Right atrium auricular region (tissue), 2 donors: ENCODE data around the gene NRN1L. TPM values are rescaled to one million over a fixed set of nuclear protein-coding genes. Genes with fewer than 3 reads are reported as not detected.
"Not testable (repeated sequence)": the region's sequence is repeated elsewhere in the genome, so short reads cannot be mapped to it uniquely, and the experiment has no call there.

Source experiments
- DNase-seq: peaks from one replicate; pipeline ENCODE4 v3.0.0-alpha.2; 2019; ENCODE audit warnings: low spot score
- H3K27ac ChIP-seq, 2 donors: fragments of 200-600 bp; sonication (generic); 1 replicate in 1 of 2; 2 replicates in 1 of 2; pipeline ENCODE4 v1.5.1; 2016 to 2019
- H3K27me3 ChIP-seq, 2 donors: fragments of 200-600 bp; sonication (generic); one replicate each; pipeline versions ENCODE4 v1.5.1 to v1.6.0; 2017 to 2019
- H3K36me3 ChIP-seq: fragments of 200-600 bp; sonication (generic); one replicate; pipeline ENCODE4 v1.5.1; 2016
- H3K4me1 ChIP-seq, 2 donors: fragments of 200-600 bp; sonication (generic); one replicate each; pipeline versions ENCODE4 v1.5.1 to v1.6.0; 2017 to 2019
- H3K4me3 ChIP-seq, 2 donors: fragments of 200-600 bp; sonication (generic); 1 replicate in 1 of 2; 2 replicates in 1 of 2; pipeline ENCODE4 v1.5.1; 2017 to 2019; ENCODE audit warnings: mild to moderate bottlenecking in 1 of 2, moderate library complexity in 1 of 2
- H3K9me3 ChIP-seq, 2 donors: fragments of 200-600 bp; sonication (generic); one replicate each; pipeline ENCODE4 v1.5.1; 2019
- total RNA-seq, 2 donors: library from RNA; depleted of rRNA; stranded (reverse); fragments of >200 nt; gene quantifications; one replicate each; pipeline ENCODE4 v1.1.0, GENCODE V29; 2016
- TF ChIP-seq, protein P1 (sequence below), 2 donors: fragments of 200-600 bp; sonication (generic); IDR thresholded peaks; one replicate each; pipeline ENCODE4 v1.5.1; 2019; ENCODE audit warnings: antibody characterized with exemption in 2 of 2

Gene NRN1L
- not detected for total RNA-seq

DNA sequence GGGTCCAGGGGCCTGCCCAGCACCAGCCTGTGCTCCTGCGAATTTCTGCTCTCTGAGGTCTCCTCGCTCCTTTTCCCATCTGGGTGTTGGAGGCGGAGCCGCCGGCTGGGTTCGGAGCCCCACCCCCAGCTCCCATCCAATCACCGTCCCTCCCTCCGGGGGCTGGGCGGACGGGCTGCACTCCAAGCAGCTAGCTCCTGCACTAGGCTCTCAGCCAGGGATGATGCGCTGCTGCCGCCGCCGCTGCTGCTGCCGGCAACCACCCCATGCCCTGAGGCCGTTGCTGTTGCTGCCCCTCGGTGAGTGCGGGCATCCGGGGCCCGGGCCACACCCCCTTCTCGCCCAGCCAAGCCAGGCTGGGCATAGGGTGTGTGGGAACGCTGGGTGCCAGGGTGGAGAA lies at the start of gene NRN1L:
Gene NRN1L (plus strand): TSS at position 202 of the 400 bp plus-strand sequence. CDS start 19 bp downstream, at position 221.
- TF ChIP-seq, protein P1, sequence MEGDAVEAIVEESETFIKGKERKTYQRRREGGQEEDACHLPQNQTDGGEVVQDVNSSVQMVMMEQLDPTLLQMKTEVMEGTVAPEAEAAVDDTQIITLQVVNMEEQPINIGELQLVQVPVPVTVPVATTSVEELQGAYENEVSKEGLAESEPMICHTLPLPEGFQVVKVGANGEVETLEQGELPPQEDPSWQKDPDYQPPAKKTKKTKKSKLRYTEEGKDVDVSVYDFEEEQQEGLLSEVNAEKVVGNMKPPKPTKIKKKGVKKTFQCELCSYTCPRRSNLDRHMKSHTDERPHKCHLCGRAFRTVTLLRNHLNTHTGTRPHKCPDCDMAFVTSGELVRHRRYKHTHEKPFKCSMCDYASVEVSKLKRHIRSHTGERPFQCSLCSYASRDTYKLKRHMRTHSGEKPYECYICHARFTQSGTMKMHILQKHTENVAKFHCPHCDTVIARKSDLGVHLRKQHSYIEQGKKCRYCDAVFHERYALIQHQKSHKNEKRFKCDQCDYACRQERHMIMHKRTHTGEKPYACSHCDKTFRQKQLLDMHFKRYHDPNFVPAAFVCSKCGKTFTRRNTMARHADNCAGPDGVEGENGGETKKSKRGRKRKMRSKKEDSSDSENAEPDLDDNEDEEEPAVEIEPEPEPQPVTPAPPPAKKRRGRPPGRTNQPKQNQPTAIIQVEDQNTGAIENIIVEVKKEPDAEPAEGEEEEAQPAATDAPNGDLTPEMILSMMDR (IDR thresholded peaks at IDR 0.05): no peak
- peaks cover 0 to 37% of the 10 kb centered on the region in 2 donors for H3K4me1 ChIP-seq
- peak within 1 kb of the TSS; percentile 67 to 68 for H3K27ac ChIP-seq
- peak; percentile 91 for DNase-seq
- H3K27me3 ChIP-seq: no peaks in the 10 kb centered on the region
- H3K9me3 ChIP-seq: no peaks in the 10 kb centered on the region
- H3K4me3 ChIP-seq: peak within 1 kb of the TSS in 1 of 2 donors; percentile 5
- H3K36me3 ChIP-seq: peaks cover 45% of the 10 kb centered on the region

DNA sequence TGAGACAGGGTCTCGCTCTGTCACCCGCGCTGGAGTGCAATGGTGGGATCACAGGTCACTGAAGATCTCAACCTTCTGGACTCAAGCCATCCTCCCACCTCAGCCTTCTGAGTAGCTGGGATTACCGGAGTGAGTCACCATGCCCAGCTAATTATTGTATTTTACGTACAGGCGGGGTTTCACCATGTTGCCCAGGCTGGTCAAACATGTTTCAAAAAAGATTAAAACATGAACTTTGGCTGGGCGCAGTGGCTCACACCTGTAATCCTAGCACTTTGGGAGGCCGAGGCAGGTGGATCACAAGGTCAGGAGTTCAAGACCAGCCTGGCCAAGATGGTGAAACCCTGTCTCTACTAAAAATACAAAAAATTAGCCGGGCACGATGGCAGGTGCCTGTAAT lies 47.5 kb upstream of the NRN1L start:
- H3K27ac ChIP-seq, H3K4me3 ChIP-seq, H3K36me3 ChIP-seq, H3K27me3 ChIP-seq, DNase-seq, H3K9me3 ChIP-seq: not testable (repeated sequence)
- peaks cover 0 to 21% of the 10 kb centered on the region in 2 donors for H3K4me1 ChIP-seq

- Histone ChIP-seq H3K4me1 (peaks cover 0 to 21% of the 10 kb centered on the region in 2 donors), H3K36me3 (no peaks in the 10 kb centered on the region), H3K9me3 (no peaks in the 10 kb centered on the region), H3K4me3 (no peak overlapping the region), H3K27me3 (no peaks in the 10 kb centered on the region), H3K27ac (no peak overlapping the region)
- DNase-seq: no peak
- TF ChIP-seq, protein P1 (IDR thresholded peaks at IDR 0.05): no peak
Measured at GRCh38 chr16:67837811-67838210, 46.9 kb upstream of the NRN1L start.

DNA sequence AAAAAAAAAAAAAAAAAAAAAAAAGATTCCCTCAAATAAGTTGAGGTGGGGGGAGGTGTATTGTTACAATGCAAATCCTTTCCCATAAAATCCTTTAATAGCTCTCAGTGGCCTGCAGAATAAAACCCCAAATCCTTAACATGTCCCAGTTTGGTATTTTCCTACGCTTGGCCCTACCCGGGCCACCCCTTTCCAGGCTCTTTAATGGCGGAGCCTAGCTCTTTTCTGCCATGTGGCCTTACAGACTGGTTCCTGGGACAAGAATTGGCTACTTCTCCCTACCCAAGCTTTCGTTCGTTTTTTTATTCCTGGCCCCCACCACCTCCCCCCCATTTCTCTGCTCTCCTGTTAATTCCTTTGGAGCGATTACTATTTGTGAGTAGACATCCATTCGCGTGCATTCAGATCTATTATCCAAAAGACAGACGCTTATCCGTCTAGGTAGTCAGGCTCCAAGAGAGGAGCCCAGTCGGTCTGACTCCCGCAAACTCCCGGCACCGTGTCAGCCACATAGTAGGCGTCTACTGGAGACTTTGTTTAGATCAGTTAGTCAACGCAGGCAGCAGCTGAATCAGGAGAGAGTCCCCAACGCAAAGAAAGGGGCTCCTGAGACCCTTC lies 43.4 kb upstream of the NRN1L start:
- peaks cover 0 to 43% of the 10 kb centered on the region in 2 donors for H3K4me1 ChIP-seq
- no peaks in the 10 kb centered on the region for H3K27me3 ChIP-seq
- DNase-seq: no peak
- H3K9me3 ChIP-seq: no peaks in the 10 kb centered on the region
- H3K36me3 ChIP-seq: no peaks in the 10 kb centered on the region
- H3K27ac ChIP-seq: peak overlapping the region; percentile 99 to 100
- TF ChIP-seq, protein P1 (IDR thresholded peaks at IDR 0.05): no peak
- peak overlapping the region; percentile 77 to 99 for H3K4me3 ChIP-seq

- Histone ChIP-seq H3K27ac (peak within 1 kb of the TSS; percentile 99 to 100), H3K4me3 (peak within 1 kb of the TSS; percentile 77 to 99), H3K4me1 (peaks cover 0 to 43% of the 10 kb centered on the region in 2 donors), H3K9me3 (no peaks in the 10 kb centered on the region), H3K36me3 (no peaks in the 10 kb centered on the region), H3K27me3 (no peaks in the 10 kb centered on the region)
- peak; percentile 97 for DNase-seq
- TF ChIP-seq, protein P1 (IDR thresholded peaks at IDR 0.05): peak; percentile 80 to 94
Measured at GRCh38 chr16:67841816-67842508, 42.7 kb upstream of the NRN1L start, which contains the start of gene THAP11. Gene THAP11, plus strand, starts transcription at chr16:67842320. Its CDS starts 235 bp downstream, at chr16:67842555.
